Left kidney (tissue), 8 donors: Measurements from ENCODE around the gene ZMAT2. TPM values are rescaled to one million over a fixed set of nuclear protein-coding genes. Genes with fewer than 3 reads are reported as not detected.
"Not testable (repeated sequence)": the region's sequence is repeated elsewhere in the genome, so short reads cannot be mapped to it uniquely, and the experiment has no call there.

Source experiments
- DNase-seq: peaks from one replicate; pipeline ENCODE4 v3.0.0-alpha.2; 2013
- long read RNA-seq, 8 donors: transcript quantifications; one replicate each; lab custom pipeline, GENCODE V29; 2026
- polyA plus RNA-seq: library from polyadenylated mRNA; unstranded; fragments of 120-200 nt; gene quantifications from one replicate; pipeline ENCODE4 v1.2.1, GENCODE V29; 2013; ENCODE audit not compliant: insufficient read length

ZMAT2 gene, protein sequence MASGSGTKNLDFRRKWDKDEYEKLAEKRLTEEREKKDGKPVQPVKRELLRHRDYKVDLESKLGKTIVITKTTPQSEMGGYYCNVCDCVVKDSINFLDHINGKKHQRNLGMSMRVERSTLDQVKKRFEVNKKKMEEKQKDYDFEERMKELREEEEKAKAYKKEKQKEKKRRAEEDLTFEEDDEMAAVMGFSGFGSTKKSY
- 124 TPM for polyA plus RNA-seq
- long read RNA-seq, donor 1, transcript ZMAT2-201 (6 exons, 1,647 nt), result major isoform, 17 of 63 reads
- long read RNA-seq, donor 1, partial matches to known transcripts, result 46 of 63 reads
- long read RNA-seq, donor 1, other reads (novel, unspliced or antisense), result 0 of 63 reads
- long read RNA-seq, donor 2, transcript ZMAT2-201 (6 exons, 1,647 nt), result major isoform, 24 of 31 reads
- long read RNA-seq, donor 2, partial matches to known transcripts, result 7 of 31 reads
- long read RNA-seq, donor 2, other reads (novel, unspliced or antisense), result 0 of 31 reads
- long read RNA-seq, donor 3, transcript ZMAT2-201 (6 exons, 1,647 nt), result major isoform, 15 of 15 reads
- long read RNA-seq, donor 3, partial matches to known transcripts, result 0 of 15 reads
- long read RNA-seq, donor 3, other reads (novel, unspliced or antisense), result 0 of 15 reads
- long read RNA-seq, donor 4, result 0 reads
- long read RNA-seq, donor 5, transcript ZMAT2-201 (6 exons, 1,647 nt), result major isoform, 57 of 71 reads
- long read RNA-seq, donor 5, partial matches to known transcripts, result 13 of 71 reads
- long read RNA-seq, donor 5, other reads (novel, unspliced or antisense), result 0 of 71 reads
- long read RNA-seq, donor 6, transcript ZMAT2-201 (6 exons, 1,647 nt), result major isoform, 24 of 37 reads
- long read RNA-seq, donor 6, partial matches to known transcripts, result 13 of 37 reads
- long read RNA-seq, donor 6, other reads (novel, unspliced or antisense), result 0 of 37 reads
- long read RNA-seq, donor 7, transcript ZMAT2-201 (6 exons, 1,647 nt), result major isoform, 42 of 63 reads
- long read RNA-seq, donor 7, partial matches to known transcripts, result 21 of 63 reads
- long read RNA-seq, donor 7, other reads (novel, unspliced or antisense), result 0 of 63 reads
- long read RNA-seq, donor 8, transcript ZMAT2-201 (6 exons, 1,647 nt), result major isoform, 18 of 30 reads
- long read RNA-seq, donor 8, partial matches to known transcripts, result 12 of 30 reads
- long read RNA-seq, donor 8, other reads (novel, unspliced or antisense), result 0 of 30 reads

DNA sequence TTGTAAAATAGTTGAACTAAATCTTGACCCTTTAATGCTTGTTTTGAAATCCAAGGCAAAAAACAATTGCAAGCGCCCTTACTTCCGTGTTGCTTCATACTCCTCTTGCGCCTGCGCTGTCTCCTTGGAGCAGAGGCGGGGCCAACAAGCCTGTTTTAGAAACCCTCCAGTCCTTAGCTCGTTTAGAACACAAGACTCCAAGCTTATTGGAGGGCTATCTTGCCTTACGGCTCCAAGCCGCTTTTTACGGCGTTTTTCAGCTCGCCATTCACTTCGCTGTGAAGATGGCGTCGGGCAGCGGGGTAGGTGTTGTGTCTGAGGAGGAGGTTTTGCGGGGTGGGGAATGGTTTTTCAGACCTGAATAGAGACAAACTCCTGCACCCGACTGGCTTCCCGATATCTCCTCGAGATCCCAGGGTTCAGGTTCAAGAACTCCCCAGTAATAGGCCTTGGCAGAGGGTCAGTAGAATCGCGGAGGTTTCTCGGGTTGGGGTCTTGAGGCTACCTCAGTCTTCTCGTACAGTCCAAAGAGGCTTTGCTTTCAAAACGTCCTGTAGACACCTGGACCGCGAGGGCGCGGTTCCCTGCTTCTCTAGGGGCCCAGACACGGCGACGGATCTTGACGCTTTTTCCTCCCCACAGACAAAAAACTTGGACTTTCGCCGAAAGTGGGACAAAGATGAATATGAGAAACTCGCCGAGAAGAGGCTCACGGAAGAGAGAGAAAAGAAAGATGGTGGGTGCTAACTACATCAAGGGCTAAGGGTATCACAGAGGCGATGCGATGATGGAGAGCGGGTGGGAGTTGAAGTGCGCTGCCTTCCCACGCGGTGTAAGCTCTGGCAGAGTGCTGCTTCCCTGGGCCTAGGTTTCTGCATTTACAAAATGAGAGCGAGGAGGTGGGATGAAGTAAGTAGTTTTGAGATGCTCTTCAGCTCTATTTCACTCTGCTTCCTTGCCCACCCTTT, at the start of gene ZMAT2:
Gene ZMAT2, plus strand, starts transcription at position 271 of the 968 bp plus-strand sequence. Its CDS starts 14 bp downstream, at position 285.
- peak; percentile 97 for DNase-seq

DNA sequence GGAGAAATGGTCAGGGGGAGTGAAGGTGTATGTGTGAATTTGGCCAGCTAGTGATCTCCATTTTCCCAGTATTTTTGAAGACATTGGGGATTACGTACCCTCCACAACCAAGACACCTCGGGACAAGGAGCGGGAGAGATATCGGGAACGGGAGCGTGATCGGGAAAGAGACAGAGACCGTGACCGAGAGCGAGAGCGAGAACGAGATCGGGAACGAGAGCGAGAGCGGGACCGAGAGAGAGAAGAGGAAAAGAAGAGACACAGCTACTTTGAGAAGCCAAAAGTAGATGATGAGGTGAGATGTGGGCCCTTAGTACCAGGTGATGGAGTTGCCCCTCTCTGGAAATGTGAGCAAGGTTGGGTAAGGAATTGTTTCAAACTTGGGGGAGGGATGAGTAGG, 41.4 kb upstream of the ZMAT2 start:
- no peak for DNase-seq

DNA sequence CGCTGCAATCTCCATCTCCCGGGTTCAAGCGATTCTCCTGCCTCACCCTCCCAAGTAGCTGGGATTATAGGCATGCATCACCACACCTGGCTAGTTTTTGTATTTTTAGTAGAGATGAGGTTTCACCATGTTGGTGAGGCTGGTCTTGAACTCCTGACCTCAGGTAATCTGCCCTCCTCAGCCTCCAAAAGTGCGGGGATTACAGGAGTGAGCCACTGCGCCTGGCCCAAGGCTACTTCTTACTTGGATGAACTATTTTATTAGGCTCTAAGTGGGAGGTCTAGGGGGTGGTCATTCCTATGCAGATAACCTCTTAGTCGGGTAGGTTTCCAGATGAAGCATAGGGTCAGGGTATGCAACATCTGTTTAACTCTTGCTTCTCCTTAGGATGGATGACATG, 39.9 kb upstream of the ZMAT2 start:
- not testable (repeated sequence) for DNase-seq

DNA sequence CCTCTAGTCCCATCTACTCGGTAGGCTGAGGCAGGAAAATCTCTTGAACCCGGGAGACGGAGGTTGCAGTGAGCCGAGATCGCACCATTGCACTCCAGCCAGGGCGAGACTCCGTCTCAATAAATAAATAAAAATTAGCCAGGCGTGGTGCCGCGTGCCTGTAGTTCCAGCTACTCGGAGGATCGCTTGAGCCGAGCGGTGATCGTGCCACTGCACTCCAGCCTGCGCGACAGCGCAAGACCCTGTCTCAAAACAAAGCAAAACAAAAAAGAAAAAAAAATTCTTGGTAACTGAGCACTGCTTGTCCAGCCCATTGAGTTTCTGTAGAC, 36.3 kb upstream of the ZMAT2 start:
- DNase-seq, result no peak

DNA sequence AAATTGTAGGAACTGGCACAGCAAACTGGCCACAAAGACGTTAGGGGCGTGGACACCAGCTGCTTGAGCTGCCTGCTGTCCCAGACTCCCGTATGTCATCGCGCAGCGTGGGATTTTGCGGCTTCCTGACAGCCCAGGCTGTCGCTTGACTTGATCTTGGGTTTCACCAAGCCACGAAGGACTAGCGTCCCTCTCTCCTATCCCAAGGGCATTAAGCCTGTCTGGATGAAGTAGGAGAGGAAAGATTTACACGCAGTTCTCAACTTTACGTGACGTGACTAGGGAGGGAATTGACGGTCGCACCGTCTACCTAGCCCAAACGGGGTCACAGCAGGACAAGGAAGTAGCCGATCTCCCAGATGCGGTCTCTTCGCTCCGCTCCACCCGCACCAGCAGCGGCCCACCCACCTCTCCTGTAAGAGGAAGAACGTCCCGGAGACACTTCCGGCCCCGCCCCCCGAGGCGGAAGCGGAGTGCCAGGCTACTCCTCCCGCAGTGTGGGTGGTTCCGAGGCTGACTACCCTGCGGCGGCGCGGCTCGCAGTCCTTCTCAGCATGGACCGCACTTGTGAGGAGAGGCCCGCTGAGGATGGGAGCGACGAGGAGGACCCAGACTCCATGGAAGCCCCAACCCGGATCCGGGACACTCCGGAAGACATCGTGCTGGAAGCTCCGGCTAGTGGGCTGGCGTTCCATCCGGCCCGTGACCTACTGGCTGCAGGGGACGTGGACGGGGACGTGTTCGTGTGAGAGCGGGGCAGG, 35.7 kb upstream of the ZMAT2 start, which contains the start of gene WDR55:
Gene WDR55, plus strand, starts transcription at position 546 of the 761 bp plus-strand sequence. Its CDS starts 9 bp downstream, at position 555.
- DNase-seq, result peak; percentile 91

DNA sequence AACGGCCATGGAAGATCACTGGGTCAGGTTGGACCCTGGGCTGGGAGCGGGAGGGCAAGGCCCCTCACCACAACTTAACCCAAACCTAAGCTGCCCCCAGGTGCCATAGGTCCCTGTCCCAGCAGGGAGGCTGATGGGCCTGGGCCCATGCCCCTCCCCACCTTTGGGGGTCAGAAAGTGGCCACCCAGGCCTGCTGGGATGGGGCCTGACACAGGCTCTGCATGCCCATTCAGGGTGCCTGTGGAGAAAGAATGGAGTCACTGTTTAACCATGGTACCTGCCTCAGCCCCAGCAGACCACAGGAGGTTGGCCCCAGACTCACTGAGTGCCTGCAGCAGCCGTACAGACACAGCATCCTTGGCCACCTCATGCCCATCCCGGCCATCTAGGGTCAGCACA, 29.2 kb upstream of the ZMAT2 start:
- DNase-seq, result not testable (repeated sequence)

DNA sequence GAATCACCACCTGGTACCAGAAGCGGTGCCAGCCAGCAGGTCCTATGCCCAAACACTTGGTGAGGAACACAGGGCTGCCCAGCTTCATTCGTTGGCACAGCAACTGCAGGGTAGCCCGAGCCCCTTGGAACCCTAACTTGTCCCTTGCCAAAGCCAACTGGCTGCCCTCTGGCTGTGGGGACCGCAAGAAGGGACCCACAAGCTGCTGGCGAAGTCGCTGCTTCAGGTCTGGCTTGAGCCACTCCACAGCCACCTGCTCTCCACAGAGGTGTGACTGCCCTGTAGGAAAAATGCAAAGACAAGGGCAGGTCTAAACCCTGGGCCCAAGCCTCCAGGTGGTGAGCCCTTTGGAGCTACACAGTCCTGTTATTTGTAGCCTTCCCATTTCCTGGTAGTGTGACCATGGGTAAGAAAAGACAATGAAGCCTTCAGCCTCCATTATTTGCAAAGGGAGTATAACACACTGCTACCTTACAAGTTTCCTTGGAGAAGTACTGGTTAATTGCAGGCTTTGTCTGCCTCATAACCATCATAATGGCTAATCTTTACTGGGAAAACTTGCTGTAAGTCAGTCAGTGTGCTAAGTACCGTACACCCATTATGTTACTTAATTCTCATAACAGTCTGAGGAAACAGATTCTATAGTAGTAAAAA, 28.6 kb upstream of the ZMAT2 start:
- DNase-seq, result no peak

DNA sequence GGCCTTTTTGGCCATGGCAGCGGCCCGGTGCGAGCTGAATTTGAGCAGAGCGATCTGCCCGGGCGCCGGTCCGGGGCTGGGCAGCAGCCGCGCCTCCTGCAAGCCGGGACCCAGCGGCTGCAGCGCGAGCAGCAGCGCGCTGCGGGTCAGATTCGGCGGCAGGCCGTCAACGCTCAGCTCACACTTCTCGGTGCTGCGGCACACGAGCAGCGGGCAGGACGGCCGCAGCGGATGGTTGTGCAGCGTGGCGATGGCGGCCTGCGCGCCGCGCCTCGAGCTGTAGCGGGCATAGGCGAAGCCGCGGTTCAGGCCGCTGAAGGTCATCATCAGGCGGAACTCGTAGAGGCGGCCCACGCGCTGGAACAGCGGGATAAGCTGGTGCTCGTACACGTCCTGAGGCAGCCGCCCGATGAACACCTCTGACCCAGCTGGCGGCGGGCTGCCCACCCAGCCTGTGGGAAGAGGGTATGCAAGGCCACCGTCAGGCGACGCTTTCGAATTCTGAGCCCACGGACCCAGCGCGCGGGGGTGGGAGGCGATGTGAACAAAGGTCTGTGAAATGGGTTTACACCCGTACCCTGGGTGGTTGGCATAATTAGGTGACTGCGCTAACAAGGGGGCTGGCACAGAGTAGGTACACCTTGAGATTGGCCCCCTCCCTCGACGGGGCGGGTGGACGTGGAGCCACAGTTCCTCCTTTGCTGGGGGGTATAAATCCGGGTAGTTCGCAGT, 27.6 kb upstream of the ZMAT2 start:
- no peak for DNase-seq

DNA sequence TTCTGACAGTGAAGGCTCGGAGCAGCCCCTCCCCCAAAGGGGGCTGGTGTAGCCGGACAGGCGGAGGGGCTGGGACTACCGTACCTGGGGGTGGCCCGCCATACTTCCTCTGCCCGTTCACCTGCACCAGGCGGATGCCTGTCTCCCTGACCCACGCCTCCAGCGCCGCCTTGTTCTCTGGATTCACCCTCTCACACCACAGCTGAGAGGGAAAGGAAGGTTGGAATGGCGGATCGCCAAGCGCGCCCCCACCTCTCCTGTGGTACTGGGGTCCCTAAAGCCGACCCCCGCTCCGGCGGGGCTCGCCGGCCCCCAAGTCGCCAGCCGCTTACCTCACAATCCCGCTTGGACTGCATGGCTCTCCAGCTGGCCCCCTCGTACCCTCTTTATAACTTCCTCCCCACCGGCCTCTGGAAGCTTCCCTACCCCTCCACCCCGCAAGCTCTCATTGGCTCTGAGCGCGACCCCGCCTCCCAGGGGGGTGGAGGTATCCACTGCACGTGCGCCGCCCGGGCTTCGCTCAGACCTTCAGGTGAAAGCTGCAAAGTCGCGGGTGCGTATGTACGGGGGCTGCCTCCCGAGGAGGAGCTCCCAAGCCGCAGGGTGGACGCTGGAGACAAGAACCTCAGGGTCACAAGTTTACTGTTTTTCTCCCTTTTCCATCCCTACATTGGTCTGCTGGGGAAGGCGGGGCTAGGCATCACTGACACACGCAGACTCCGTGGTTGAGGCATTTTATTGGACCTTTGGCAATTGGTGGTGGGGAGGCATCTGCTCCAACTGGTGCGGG, 26.9 kb upstream of the ZMAT2 start, which contains the start of gene DND1:
Gene DND1, minus strand, starts transcription at position 390 of the 790 bp plus-strand sequence. Its CDS starts 34 bp downstream, at position 356.
- no peak for DNase-seq

DNA sequence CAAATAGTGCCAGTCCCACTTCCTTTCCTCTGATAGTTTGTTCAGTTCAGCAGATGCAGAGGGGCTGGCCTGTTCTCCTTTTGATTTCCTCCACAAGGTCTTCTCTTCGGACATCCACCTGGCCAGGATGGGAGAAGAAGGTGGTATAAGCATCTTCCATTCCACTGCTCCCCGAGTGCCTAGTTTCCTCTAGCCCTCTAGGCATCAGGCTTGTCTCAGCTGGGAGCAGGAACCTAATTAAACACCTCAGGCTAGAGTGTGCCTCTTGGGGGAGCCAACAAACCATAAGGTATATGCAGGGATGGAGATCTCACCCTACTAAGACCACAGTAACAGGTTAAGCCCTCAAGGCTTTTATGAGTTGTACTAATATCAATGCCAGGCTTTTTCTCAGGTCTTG, 26.0 kb upstream of the ZMAT2 start:
- no peak for DNase-seq

DNA sequence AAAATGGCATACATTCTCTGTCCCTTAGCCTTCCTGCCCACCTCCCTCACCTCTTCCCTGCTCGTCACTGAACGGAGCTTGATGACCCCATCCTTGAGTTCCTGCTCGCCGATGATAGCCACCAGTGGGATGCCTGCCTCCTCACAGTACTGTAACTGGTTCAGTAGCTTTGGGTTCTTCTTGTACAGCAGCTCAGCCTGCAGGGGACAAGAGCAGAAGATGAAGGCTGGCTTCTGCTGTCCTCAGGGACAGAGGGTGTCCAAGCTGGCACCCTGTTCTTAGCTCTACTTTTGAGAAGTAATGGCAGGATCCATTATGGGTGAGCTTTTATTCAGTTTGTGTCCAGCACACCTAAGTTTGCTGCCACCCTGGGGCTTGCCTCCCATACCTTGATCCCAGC, 25.6 kb upstream of the ZMAT2 start:
- DNase-seq, result no peak

DNA sequence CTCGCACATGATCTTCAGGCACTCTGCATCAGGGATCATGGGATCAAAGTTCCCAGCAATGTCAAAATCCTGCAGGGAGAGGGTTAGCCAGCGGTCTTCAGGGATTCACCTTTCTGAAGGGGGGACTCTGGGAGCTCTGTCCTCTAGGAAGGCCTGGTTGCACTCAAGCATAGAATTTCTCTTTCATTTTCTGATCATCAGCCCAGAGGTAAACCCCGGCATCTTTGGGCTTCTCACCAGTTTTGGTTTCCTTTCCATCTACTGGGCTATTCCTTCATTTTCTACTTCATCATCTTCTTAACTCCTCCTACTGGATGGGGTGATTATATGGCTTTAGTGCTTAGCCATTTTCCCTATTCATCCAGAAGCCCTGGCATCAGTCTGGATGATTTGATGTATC, 22.3 kb upstream of the ZMAT2 start:
- DNase-seq, result no peak

DNA sequence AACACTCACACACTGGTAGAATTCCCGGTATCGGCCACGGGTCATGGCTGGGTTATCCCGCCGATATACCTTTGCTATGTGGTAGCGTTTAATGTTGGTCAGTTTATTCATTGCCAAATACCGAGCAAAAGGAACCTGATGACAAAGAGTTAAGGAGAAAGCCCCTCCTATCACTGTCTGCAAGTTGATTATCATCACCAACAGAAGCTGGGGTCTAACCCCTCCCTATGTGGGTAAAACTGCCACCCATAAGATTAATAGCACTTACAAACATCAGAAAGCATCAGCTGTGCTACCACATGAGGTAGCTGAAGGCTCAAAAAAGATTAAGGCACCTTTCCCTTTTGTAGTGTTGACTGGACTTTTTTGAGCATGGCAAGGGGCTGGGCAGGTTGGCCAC, 21.3 kb upstream of the ZMAT2 start:
- DNase-seq, result no peak

DNA sequence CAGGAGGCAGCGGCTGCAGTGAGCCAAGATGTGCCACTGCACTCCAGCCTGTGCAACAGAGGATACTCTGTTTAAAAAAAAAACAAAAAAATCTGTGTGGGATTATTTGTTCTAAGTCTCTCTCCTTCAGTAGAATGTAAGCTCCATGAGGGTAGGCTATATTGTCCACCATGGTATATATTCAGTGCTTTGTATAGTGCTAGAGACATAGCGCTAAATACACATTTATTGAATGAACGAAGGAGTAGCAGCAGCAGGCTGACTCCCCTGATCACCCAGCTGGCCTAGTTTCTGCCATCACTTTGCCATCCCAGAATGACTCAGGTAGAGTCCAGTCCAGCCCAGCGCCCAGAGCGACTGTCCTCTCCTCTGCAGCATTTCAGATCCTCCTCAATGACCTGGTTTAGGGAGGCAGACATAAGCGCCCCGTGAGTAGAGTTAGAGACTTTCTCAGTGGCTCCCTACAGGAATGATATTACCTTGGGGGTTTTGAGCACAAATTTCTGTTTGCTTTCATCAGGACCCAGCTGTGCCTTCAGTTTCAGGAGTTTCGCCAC, 9.8 kb upstream of the ZMAT2 start:
- DNase-seq, result no peak

DNA sequence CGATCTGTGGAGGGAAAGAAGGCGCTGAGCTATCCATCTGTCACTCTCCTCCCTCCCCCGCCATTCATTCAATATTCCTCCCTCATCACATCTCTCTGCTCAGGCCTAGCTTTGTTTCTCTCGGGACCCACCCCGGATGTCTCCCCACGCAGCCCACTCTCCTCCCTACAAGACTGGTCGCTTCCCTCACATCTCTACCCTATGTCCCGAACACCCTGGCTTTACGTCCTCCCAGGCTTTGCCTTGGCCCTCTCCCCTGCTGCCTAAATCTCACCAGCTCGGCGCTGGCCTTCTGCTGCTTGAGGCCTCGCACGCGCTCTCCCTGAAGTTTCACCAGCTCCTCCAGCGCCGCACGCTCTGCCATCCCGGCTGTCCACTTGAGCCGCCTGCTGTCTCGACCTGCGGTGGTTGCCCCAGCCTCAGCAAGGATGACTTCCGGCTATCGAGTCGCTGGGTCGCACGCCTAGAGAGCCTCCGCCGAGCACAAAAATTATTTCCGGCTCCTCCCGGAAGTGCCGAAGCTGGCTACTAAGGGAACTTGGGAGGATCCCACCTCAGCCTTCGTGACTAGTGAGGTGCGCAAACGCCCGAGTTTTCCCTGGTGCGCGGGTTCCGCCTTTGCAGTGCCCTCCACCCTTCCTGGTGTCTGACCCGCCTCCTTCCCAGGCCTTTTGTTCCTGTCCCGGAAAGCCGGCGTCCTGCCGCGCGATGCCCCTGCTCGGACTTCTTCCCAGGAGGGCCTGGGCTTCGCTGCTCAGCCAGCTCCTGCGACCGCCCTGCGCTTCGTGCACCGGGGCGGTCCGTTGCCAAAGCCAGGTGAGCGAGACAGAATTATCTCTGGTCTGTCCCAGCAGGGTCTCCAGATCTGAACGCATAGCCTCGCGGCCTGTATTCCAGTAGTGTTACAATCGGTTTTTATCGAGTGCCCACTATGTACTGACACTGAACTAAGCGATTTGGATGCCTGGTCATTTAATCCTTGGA, 9.0 kb upstream of the ZMAT2 start, which contains the start of the genes HARS1 and HARS2:
Gene HARS1, minus strand, starts transcription at position 430 of the 984 bp plus-strand sequence. Its CDS starts 66 bp downstream, at position 364.
Gene HARS2, plus strand, starts transcription at position 515 of the 984 bp plus-strand sequence. Its CDS starts 194 bp downstream, at position 709.
- peak; percentile 85 for DNase-seq

DNA sequence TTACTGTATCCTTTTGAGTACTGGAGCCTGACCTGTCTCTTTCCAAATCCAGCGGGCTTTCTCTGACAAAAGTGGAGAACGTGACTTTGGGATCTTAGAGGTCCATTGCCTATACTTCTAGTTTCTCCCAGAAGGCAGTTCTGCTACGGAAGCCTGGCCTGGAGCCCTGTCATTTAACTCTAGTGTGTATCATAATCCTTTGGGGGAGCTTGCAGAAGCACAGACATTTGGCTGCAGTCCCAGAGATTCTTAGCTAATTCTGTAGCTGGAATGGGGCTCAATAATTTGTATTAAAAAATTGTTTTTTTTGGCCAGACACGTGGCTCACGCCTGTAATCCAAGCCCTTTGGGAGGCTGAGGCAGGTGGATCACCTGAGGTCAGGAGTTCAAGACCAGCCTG, 6.0 kb upstream of the ZMAT2 start:
- DNase-seq, result no peak
